ENCODE results near the gene MBD1. TPM values are rescaled to one million over a fixed set of nuclear protein-coding genes. Genes with fewer than 3 reads are reported as not detected.

Gene MBD1
- 72.2 and 91.9 TPM in 2 replicates for total RNA-seq

DNA sequence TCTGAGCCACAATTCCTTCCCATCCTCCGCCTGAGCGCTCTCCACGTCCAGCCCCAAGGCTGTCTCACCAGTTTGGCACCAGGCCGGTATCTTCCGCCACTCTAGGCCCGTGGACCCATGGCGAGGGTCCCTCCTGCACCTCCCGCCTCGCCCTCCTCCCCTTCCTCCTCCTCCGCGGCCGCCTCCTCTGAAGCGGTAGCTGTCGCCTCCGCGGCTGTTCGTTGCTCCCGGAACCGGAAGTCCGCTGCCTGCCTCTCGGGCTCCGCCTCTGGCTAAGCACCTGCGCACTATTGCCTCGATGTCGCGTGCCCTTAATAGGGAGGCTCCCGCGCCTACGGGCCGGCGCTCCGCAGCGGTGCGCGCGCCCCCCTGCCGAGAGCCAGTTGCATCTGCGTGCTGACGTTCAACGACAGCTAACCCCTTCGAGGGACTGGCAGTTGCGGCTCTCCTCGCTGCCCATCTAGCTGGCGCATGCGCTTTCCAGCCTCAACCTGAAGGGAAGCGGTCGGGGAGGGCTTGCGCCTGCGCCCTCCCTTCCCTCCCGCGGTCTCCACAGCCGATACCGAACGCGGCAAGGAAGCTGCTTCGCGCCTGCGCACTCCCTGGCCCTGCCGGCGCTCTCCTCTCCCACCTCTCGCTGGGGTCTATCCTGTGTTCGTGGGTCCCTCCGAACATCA, at the start of gene MBD1:
TSS of gene MBD1 (minus strand) at position 229 of the 677 bp plus-strand sequence. CDS start 1,531 bp downstream, outside the sequence.
- TF ChIP-seq, protein P1, sequence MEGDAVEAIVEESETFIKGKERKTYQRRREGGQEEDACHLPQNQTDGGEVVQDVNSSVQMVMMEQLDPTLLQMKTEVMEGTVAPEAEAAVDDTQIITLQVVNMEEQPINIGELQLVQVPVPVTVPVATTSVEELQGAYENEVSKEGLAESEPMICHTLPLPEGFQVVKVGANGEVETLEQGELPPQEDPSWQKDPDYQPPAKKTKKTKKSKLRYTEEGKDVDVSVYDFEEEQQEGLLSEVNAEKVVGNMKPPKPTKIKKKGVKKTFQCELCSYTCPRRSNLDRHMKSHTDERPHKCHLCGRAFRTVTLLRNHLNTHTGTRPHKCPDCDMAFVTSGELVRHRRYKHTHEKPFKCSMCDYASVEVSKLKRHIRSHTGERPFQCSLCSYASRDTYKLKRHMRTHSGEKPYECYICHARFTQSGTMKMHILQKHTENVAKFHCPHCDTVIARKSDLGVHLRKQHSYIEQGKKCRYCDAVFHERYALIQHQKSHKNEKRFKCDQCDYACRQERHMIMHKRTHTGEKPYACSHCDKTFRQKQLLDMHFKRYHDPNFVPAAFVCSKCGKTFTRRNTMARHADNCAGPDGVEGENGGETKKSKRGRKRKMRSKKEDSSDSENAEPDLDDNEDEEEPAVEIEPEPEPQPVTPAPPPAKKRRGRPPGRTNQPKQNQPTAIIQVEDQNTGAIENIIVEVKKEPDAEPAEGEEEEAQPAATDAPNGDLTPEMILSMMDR (IDR thresholded peaks at IDR 0.05; ENCODE audit: insufficient read depth, low read length, poor library complexity, severe bottlenecking) = peak; percentile 31
- no peaks in the 10 kb centered on the region for H3K27me3 ChIP-seq (ENCODE audit: control insufficient read depth, insufficient read depth, low read length)
- DNase-seq (ENCODE audit: low read depth) = peak; percentile 92
- peak within 1 kb of the TSS; percentile 98 for H3K4me3 ChIP-seq (ENCODE audit: low read depth, low read length)
- H3K36me3 ChIP-seq (ENCODE audit: control insufficient read depth, insufficient read depth, low read length) = no peaks in the 10 kb centered on the region

DNA sequence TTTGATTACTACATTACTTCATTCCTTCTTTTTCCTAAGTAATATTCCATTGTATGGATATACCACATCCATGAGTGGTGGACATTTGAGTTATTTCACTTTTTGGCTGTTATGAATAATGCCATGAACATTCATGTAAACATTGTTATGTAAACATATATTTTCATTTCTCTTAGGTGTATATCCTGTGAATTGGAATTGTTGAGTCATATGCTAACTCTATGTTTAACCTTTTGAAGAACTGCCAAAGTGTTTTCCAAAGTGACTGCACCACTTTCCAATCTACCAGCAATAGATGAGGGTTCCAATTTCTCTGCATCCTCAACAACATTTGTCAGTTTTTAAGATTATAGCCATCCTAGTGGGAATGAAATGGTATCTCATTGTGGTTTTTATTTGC, 48.9 kb upstream of the MBD1 start:
- TF ChIP-seq, protein P1 (IDR thresholded peaks at IDR 0.05; ENCODE audit: insufficient read depth, low read length, poor library complexity, severe bottlenecking) = no peak
- no peak for DNase-seq (ENCODE audit: low read depth)
- Histone ChIP-seq H3K4me3 (ENCODE audit: low read depth, low read length) (no peak overlapping the region), H3K27me3 (ENCODE audit: control insufficient read depth, insufficient read depth, low read length) (no peaks in the 10 kb centered on the region), H3K36me3 (ENCODE audit: control insufficient read depth, insufficient read depth, low read length) (no peaks in the 10 kb centered on the region)

DNA sequence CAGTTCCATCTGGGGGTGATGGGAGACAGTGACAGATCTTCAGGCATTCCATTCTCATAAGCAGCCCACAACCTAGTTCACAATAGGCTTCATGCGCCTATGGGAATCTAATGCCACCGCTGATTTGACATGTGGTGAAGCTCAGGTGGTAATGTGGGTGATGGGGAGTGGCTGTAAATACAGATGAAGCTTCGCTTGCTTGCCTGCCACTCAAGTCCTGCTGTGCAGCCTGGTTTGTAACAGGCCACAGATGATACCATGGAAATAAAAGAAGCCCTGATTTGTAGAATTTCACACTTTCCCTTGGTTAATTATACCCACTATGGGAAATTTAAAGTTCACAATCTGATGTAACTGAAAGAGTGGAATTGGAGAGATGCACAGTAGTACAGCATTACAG, 46.7 kb upstream of the MBD1 start:
- Histone ChIP-seq H3K27me3 (ENCODE audit: control insufficient read depth, insufficient read depth, low read length) (no peaks in the 10 kb centered on the region), H3K36me3 (ENCODE audit: control insufficient read depth, insufficient read depth, low read length) (no peaks in the 10 kb centered on the region), H3K4me3 (ENCODE audit: low read depth, low read length) (no peak overlapping the region)
- TF ChIP-seq, protein P1 (IDR thresholded peaks at IDR 0.05; ENCODE audit: insufficient read depth, low read length, poor library complexity, severe bottlenecking) = no peak
- DNase-seq (ENCODE audit: low read depth) = no peak

DNA sequence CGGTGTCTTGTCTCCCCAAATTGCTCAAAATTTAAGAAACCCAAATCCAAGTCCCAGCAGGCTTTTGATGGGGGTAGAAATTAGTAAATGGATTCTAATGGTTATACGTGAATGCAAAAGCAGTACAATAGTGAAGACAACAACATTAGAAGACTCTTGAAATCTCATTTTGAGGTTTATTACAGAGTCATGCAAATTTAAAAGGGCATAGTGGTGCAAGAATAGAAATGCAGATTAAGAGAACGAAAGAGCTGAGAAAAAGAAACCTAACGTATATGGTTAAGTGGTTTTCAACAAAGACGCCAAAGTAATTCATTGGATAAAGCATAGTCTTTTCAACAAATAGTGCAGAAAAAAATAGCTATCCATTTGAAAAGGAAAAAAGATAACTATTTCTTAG, 39.4 kb upstream of the MBD1 start:
- TF ChIP-seq, protein P1 (IDR thresholded peaks at IDR 0.05; ENCODE audit: insufficient read depth, low read length, poor library complexity, severe bottlenecking) = no peak
- no peaks in the 10 kb centered on the region for H3K36me3 ChIP-seq (ENCODE audit: control insufficient read depth, insufficient read depth, low read length)
- no peak for DNase-seq (ENCODE audit: low read depth)
- no peak overlapping the region for H3K4me3 ChIP-seq (ENCODE audit: low read depth, low read length)
- no peaks in the 10 kb centered on the region for H3K27me3 ChIP-seq (ENCODE audit: control insufficient read depth, insufficient read depth, low read length)

DNA sequence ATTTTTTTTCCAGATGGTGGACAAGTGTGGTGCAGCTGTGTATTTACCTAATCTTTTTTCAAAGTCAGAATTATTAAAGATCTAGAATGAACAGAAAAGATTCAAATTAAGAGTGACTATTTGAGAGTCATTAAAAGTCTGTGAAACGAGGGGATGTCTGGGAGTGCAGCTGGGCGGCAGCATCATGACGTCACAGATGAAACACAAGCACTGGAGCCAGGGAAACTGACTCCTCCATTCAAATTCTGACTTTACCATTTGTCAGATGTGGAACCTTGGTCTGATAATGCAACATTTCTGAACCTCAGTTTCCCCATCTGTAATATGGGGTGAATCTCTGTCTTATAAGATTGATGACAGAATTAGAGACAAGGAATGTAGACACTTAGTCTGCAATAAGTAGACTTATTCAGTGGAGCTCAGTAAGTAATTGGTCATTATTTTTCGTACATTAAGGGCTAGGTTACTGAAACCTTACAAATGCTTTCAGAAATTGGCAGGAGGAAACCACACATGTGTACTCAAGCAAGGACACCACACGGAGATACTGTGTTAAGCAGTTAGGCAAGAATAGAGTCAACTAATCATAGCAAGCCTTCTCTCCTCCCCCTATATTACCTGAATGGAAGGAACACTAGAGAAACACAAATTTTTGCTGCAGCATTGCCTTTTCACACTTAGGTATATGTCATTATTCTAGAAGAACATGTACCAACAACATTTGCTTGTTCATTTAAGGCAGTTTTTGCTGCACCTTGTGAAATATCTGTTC, 34.0 kb upstream of the MBD1 start:
- H3K36me3 ChIP-seq (ENCODE audit: control insufficient read depth, insufficient read depth, low read length) = no peaks in the 10 kb centered on the region
- DNase-seq (ENCODE audit: low read depth) = no peak
- H3K27me3 ChIP-seq (ENCODE audit: control insufficient read depth, insufficient read depth, low read length) = no peaks in the 10 kb centered on the region
- no peak overlapping the region for H3K4me3 ChIP-seq (ENCODE audit: low read depth, low read length)
- TF ChIP-seq, protein P1 (IDR thresholded peaks at IDR 0.05; ENCODE audit: insufficient read depth, low read length, poor library complexity, severe bottlenecking) = no peak
